Raji (cell line): ENCODE data around the gene MMAB.

Experiments
- POLR2A ChIP-seq: IDR thresholded peaks from 2 replicates; pipeline ENCODE4 v1.6.1; 2011; ENCODE audit warnings: low read depth, low read length, control low read depth; ENCODE audit not compliant: insufficient read depth

Gene MMAB

DNA sequence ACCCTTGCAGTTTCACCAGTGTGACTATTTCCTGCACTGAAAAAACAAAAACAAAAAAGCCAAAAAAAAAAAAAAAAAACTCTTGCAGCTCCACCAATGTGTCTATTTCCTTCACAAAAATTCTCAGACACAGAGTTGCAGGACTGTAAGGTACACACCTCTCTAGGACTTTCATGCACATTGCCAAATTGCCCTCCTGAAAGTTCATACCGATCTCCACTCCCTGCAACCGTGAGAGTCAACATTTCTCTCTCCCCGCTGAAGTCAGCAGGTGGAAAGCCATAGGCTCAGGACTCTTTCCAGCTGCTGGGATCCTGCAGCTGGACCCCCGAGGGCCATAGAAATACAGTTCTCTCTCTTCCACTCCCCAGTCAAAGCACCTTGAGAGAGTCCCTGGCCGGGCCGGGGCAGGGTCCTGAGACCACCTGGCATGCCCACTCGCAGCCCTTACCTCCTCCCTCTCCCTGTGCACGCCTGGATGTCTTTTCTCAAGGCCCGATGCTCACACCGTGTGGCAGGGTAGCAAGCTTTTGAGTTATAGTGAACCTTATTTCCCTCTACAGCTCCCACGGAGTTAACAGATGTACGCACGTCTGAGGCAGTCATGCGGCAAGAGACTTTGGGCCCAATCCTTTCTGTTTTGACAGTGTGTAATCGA is 23.6 kb downstream of the MMAB start:
- no peak for TF ChIP-seq POLR2A

DNA sequence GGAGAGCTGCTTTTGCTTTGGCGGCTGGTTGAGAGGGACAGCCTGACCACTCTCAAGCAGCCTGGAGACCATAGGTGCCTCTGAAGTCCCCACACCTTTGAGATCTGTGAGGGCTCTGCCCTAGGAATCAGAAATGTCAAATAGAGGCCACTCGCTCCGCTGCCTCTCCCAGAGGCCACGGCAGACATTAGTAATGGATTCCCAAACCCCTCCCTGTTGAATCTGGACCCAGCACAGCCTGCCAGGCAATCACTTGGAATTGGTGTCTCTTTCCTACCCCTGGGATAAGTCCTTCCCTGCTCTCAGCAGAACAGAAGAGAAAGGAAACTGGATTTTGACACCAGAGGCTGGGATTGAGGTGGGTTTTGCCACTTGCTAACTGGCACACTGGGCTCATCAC is 25.0 kb downstream of the MMAB start:
- no peak for TF ChIP-seq POLR2A

DNA sequence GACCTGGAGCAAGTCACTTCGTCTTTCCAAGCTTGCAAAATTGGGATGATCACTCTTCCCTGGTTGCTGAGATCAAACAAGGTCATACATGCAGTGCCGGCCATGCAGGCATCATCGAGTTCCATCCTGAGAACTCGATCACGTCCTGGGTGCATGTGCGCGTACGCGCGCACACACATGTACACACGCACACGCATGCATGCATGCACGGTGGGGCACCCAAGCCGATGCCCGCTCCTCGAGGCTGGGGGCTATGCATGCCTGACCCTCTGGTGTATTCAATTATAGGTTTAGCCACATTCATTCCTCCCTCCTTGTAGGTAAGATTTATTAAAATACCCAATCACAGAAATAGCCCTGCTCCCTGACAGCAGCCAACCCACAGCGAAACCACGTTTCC is 26.0 kb downstream of the MMAB start:
- no peak for TF ChIP-seq POLR2A

DNA sequence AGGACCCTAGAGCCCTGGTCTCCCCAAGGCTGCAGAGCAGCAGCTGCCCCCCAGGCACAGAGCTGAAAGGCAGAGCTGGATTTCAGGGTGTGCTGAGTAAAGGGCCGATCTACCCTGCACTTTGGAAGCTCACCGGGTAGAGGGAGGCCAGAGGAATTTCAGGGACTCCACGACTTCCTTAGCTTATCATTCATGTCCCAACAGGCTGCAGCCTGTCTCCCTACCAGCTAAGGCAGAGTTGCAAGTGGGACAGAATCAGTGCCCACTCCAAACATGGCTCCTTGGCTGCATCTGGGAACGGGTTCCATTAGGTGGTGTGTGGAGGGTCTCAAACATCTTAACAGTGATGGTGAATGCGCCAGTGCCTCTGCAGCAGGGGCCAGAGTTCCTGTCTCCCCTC is 27.5 kb downstream of the MMAB start:
- no peak for TF ChIP-seq POLR2A

DNA sequence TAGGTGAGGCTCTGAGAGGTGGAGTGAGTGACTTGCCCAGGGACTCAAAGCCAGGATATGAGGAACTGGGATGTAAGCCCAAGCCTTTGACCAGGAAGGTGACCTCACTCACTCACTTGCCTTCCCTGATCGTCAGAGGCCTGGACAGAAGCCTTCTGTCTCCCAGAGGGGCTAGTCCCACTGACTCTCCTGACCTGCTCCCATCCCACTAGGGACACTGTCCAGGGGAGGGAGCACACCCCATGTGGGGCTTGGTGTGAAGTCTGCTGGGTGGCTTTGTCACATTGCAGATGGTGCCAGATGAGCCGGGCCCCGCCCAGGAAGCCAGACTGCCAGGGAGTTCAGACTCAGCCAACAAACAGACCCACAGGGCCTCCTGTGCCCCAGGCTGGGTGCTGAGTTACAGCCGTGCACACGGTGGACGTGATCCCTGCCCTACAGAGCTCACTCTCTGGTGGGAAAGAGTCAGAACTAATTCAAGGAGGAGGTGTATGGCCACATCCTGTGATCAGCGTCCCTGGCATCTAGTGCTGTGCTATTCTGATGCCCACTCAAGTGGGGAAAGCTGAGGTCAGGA is 28.3 kb downstream of the MMAB start:
- TF ChIP-seq POLR2A = no peak

DNA sequence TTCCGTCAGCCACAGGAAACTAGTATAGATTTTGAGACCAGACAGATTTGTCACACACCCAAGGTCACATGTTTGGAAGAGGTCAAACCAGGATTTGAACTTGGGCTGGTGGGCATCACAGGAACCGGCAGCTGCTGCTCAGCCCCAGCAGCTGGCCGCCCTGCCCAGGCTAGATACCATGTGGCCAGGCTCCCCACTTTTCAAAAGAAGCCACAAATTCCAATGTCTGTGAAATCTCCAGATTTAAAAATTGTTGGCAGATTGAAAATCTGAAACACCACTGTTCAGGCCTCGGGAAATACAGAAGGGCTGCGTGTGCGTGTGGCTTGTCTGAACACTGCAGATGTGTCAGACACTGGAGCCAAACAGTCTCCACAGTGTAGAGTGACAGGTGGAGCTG is 30.4 kb downstream of the MMAB start:
- no peak for TF ChIP-seq POLR2A

DNA sequence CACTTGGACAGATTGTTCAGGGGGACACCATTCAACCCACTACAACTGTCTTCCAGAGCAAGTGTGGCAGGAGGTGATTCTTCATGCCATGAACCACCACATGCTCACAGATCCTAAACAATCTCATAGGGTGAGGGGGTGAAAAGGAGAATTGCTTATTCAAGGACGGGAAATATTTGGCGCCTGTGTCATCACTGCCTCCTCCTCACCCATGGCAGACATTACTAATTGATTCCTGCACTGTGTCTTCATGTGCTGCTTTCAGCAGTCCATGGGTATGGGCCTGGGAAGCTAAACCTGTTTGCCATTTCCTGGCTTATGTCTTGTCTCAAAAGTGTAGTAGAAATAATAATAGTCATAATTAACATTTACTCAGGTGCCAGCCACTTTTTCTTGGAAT is 31.3 kb downstream of the MMAB start:
- no peak for TF ChIP-seq POLR2A

DNA sequence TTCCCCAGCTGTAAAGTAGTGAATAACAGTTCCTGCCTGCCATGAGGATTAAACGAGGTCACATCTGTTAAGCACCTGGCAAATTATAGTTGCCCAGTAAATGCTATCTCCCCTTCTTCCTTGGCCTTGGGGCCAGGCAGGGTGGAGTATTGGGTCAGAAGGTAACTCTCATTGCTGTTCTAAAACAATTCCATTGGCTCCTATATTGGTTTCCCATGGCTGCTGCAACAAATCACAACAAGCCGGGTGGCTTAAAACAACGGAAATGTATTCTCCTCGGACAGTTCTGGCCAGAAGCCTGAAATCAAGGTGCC is 31.9 kb downstream of the MMAB start:
- no peak for TF ChIP-seq POLR2A

DNA sequence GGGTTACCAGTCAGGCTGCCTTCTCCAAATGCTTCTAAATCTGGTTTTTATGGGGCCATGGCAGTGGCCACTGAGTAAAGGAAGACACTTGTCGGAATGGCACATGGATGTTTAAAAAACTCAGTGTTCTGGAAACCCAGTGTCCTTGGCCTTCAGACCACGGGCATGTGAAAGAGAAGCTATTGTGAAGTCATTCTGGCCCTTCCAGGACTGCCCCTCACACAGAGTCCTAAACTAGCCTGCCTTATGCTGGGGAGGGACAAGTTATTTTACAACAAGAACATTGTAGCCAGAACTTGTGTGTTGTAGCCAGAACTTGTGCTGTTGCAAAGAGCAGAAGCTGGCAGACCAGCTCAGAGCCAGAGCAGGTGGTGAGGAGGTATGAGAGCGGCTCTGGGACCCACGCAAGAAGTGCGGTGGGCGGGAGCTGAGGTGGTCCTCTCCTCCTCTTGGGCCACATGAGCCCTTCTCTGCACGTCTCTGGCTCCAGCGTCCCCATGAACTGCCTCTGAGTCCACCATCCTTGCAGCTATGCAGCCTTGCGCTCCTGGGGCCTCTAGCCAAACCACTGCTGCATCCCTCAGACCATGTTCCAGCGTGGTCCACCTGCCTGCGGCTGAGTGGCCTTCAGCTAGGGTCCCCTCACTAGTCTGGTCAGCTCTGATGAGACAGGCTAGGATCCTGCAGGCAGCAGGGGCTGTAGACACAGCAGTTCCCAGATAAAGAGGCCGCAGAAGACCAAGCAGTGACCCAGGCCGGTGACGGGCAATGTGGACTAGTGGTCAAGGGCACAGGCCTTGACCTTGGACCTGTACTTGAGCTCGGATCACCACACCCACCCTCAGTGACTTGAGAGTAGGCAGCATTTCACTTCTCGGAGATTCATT is 32.5 kb downstream of the MMAB start:
- no peak for TF ChIP-seq POLR2A

DNA sequence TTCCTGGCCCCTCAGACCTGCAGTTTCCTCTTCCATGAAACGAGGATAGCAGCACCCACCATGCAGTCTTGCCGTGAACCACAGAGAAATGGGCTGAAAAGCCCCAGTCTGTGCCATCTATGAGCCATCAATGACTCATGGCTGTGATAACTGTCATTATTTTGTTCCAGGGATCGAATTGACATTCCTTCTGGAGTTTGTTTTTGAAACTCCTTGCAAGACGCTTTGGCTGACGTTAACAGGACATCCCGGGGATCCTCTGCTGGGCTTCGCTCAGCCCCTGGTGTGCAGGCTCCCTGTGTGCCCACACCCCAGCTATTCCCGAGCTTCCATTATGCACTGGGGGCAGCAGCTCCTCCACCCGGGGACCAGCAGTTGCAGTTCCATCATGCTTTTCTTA is 33.8 kb downstream of the MMAB start:
- no peak for TF ChIP-seq POLR2A

DNA sequence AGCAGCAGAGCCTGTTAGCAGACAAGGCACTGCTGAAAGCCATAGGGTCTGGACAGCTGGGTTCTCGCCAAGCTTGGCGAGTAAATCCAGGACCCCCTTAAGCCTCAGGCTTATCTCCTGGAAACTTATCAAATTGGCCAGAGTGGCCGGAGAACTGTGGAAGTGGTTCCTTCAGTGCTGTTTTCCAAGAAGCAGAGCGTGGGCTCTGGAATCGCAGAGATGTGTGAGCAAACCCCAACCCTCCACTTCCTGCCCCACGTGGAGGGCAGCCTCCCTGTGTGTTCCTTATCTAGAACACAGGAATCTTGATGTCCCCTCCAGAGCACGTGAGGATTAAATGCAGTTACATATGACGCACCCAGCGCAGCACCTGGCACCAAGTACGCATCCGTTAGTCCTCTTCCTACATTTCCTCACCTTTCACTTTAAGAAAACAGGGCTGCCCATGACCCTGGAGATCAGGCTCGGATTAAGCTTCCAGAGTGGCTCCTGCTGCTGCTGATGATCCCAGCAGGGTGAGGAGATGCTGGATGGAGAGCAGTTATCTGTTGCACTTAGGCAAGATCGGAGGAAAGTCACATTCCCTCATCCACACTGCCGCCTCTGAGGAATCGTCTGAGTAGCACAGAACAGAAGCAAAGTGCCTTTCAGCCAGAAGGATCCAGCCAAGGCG is 35.0 kb downstream of the MMAB start:
- TF ChIP-seq POLR2A = no peak

DNA sequence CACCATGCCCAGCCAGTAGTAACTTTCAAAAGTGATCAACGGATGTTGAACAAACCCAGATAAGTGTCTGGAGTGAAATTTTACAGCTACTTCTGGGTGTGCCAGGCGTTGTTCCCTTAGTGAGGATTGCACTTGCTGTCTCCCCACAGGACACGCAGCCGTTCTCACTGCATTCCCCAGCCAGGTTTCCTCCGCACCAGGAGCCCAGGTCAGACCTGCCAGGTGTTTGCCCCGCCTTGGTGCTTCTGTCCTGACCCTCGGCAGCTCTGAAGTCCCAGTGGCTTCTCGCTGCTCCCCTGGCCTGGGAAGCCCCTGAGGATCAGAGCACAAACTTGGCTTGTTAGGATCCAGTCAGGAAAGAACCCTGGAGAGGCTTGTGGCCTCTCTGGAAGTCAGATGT is 36.2 kb downstream of the MMAB start:
- no peak for TF ChIP-seq POLR2A

DNA sequence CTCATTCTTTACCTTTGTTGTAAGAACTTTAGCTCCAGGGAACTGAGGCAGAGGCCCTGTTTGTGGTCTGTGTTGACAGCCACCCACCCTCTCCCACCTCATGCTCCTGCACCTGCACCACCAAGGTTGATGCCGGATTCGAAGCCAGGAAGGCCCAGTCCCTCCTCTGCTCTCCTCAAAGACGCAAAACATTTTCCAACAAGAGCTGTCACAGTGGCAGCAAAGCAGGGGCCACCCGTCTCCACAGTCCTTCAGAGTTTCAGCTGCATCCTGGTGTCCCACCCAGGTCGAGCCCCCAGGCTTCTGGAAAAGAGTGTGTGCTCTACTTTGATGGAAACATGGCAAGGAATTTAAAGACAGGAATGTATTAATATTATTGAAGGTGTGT is 37.4 kb downstream of the MMAB start:
- no peak for TF ChIP-seq POLR2A

DNA sequence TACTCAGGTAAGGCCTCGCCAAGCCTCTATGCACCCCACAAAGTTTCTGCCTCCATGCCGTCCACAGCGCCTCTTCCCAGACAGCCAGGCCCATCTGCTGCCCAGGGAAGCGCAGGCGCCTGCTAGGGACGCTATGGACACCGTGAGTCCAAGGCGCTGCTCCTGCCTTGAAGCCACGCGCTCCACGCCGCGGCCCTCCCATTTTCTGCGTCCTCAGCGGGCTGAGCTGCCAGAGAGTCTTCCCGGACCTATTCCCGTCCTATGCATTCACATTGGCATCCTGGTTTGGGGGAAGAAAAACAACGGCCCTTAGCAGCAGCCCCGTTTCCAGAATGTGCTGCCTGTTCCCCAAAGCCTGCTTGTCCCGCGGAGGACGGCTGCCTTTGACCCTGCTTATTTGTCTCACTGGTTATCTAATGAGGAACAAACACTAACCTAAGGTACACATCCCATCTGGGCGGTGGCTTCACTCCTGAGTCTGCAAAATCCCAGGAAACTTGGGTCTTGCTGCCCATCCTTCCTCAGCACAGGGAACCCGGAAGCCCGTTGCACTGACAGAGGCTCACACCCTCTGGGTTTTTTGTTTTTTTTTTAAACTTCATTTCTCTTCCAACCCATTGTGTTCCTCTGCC is 38.0 kb downstream of the MMAB start:
- TF ChIP-seq POLR2A = no peak

DNA sequence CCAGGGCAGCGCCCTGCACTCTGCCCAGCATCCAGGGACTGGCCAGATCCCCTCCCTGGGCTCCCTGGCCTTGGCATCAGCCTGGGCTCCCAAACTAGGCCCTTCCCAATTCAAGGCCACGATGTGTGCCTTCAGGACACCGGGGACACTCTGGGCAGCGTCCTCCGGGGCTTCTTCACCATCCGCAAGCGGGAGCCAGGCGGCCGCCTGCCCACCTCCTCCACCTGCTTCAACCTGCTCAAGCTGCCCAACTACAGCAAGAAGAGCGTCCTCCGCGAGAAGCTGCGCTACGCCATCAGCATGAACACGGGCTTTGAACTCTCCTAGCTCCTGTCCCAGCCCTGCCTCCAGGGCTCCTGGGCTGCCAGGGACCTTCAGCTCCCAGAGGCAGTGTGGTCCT is 38.8 kb downstream of the MMAB start:
- no peak for TF ChIP-seq POLR2A

DNA sequence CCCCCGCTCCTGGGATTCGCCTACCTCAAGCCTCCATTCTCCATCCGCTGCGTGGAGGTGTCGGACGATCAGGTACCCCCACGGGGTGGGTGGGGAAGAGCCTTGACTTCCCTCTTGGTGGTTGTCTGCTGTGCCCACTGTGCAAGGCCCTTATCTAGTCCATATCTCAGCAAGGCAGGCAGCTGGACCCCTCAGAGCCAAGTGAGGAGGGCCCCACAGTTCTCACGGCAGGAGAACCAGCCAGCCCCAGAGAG is 39.9 kb downstream of the MMAB start:
- TF ChIP-seq POLR2A = no peak
